Astrocyte of the spinal cord (primary cell): ENCODE measurements around the gene C1R.

ENCODE experiments used
- DNase-seq: peaks from one replicate; pipeline ENCODE4 v3.0.0; 2011; ENCODE audit warnings: low read depth, low spot score
- H3K4me3 ChIP-seq: 2 replicates; pipeline ENCODE4 v1.5.1; 2011; ENCODE audit warnings: low read depth, mild to moderate bottlenecking, low read length, moderate library complexity
- in situ Hi-C: cut with HindIII; loops from 2 replicates; pipeline ENCODE4 v1.10.0; 2017; ENCODE audit warnings: low sequenced_read_pairs
- TF ChIP-seq, protein P1 (sequence below): IDR thresholded peaks from 2 replicates; pipeline ENCODE4 v1.5.1; 2012; ENCODE audit warnings: low read depth, mild to moderate bottlenecking, low read length, inconsistent platforms

C1R gene

DNA sequence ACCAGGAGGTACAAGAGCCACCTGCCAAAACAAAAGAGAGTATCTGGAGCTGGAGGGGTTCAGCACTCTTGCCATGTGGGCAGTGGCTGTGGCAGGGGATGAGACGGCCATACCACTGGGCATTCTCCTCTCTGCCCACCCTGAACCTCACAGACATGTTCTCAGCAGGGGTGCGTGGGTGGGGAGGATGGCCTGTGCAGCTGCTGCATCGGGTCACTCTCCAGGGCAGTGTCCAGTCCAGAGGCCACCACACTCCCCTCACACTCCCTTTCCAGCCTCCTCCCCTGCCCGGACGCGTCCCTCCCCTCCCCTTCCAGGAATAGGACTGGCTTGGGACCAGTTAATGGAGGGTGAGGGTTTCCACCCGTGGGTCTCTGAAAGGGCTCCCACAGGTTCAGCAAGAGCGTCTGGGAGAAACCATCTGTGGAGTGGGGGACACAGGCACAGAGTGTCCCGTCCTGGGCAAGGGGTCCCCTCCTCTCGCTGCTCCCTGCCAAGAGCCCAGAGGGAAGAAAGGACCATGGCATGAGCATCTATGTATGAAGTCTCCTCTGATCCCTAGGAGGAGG, 501 bp downstream of the C1R start:
- H3K4me3 ChIP-seq = peak overlapping the region; percentile 44
- TF ChIP-seq, protein P1, sequence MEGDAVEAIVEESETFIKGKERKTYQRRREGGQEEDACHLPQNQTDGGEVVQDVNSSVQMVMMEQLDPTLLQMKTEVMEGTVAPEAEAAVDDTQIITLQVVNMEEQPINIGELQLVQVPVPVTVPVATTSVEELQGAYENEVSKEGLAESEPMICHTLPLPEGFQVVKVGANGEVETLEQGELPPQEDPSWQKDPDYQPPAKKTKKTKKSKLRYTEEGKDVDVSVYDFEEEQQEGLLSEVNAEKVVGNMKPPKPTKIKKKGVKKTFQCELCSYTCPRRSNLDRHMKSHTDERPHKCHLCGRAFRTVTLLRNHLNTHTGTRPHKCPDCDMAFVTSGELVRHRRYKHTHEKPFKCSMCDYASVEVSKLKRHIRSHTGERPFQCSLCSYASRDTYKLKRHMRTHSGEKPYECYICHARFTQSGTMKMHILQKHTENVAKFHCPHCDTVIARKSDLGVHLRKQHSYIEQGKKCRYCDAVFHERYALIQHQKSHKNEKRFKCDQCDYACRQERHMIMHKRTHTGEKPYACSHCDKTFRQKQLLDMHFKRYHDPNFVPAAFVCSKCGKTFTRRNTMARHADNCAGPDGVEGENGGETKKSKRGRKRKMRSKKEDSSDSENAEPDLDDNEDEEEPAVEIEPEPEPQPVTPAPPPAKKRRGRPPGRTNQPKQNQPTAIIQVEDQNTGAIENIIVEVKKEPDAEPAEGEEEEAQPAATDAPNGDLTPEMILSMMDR = no peak
- in situ Hi-C loops = no loop called here
- no peak for DNase-seq

DNA sequence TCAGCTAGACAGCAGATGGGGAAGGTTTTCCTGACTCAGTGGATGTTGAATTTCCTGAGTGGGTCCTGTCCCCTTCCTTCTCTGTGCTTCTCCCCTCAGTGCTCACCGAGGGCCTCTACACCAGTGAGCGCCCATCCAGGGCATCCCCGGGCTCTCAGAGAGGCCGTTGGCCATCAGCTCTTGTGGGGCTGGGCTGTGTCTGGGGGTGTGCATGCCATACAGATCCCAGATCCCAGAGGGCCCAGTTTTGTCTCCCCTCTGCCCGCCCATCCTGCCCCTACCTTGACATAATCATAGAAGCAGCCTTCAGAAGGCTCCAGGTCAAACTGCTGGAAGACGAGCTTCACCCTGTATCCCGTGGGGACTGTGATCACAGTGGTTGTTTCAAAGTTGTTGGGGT, 1.1 kb downstream of the C1R start:
- in situ Hi-C loops = no loop called here
- H3K4me3 ChIP-seq = no peak overlapping the region
- no peak for DNase-seq
- TF ChIP-seq, protein P1 = no peak

DNA sequence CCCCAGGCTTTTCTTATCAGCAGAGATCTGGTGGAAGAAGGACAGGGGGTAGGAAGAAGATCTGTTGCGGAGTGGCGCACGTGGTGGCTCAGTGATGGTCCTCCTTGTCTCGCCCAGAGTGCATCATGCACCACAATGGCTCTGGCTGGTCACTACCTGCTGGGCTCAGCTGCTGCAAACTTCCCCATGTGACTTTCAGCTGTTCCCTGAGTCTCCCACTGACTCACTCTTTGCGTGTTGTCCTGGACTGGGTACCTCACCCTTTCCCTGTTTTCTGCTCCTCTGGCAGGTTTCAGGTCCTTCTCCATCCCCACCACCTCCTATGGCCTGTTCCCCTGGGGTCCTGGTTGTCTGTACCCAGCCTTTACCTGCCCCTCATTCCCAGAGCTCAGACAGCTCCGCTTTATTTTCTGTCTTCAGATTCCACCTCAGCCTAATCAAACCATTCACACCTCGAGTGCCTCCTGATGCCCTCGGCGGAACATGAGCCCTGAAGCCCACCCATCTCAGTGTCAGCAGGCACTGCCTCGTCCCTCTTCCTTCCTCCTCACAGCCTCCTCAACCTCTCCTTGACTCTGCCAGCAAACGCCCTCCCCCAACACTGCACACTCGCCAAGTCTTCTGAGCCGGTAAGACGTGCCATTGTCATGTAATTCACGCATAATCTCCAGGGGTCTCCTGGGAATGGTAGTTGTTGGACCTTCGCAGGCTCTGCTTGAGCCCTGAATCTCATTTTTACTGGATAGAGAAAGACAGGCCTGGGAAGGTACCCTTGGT, 1.8 kb downstream of the C1R start:
- TF ChIP-seq, protein P1 = no peak
- DNase-seq = peak; percentile 31
- H3K4me3 ChIP-seq = no peak overlapping the region
- in situ Hi-C loops = no loop called here

DNA sequence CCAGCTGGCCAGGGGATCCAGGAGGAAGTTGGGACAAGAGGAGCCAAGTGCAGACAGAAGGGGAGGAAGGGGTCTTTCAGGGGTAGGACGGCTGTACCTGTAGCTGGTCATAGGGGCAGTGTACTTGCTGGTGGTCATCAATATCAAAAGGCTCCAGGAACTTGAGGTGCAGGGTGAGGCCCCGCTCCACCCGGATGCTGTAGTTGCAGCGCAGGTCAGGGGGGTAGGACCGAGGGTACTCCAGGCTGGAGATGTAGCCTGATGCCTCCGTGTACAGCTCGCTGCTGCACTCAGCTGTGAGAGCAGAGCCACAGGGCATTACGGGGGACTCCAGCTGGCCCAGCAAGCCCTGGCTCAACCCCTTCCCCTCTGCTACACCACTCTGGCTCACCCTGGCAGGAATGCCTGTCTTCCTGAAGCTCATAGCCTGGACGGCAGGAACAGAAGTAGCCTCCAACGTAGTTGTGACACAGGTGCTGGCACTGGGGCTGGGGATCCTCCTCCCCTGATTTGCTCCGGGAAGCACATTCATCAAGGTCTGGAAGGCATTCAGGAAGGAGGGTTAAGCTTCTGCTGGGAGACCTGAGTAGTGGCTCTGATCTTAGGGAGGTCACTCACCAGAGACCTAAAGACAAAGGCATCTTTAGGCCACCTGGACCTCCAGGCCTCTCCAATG, 2.9 kb downstream of the C1R start:
- DNase-seq = no peak
- TF ChIP-seq, protein P1 = no peak
- in situ Hi-C loops = no loop called here
- H3K4me3 ChIP-seq = no peak overlapping the region

DNA sequence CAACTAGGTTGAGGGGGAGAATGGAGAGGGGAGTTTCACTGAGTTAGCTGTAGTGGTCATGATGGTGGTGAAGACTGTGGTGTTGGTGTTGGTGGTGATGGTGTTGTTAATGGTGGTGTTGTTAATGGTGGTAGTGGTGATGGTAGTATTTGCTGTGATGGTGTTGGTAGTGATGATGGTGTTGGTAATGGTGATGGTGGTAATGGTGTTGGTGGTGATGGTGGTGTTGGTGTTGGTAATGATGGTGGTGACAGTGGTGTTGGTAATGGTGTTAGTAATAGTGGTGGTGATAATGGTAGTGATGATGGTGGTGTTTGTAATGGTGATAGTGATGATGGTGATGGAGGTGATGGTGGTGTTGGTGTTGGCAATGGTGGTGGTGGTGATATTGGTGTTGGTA, 9.1 kb downstream of the C1R start:
- in situ Hi-C loops = no loop called here
- TF ChIP-seq, protein P1 = no peak
- no peak overlapping the region for H3K4me3 ChIP-seq
- DNase-seq = no peak

DNA sequence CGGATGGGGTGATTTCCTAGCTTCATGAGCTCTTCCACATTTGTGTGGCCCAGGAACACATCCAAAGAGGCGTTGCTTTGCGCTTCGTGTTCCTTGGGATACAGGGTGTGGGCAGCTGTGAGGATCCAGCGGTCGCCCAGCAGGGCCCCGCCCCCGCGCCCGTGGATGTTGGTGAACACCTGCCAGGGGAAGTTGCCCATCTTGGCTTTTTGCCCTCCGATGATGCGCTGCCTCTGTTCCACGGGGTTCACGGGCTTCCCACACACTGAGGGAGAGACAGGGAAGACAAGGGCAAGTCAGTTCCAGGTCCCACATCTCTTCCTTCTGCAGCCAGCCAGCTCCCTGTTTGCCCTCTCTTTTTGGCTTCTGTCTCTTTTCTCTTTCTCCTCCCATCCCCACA, 11.2 kb downstream of the C1R start:
- no peak overlapping the region for H3K4me3 ChIP-seq
- TF ChIP-seq, protein P1 = no peak
- in situ Hi-C loops = no loop called here
- DNase-seq = no peak
